ENCODE measurements around the gene SEPTIN8. TPM values are rescaled to one million over a fixed set of nuclear protein-coding genes. Genes with fewer than 3 reads are reported as not detected.

The SEPTIN8 gene
- polyA plus RNA-seq, 1 of the 3 experiments (the other 2 are of a cell fraction): 54.9 TPM

GRCh38 chr5:132750471-132751230, 26.4 kb downstream of the SEPTIN8 start:
- no peaks in the 10 kb centered on the region for H3K36me3 ChIP-seq (replicated peaks in 1 of 2; ENCODE audit: control insufficient read depth in 1 of 2, insufficient read depth in 2 of 2, low read length in 1 of 2)
- no peak overlapping the region for H3K27ac ChIP-seq (ENCODE audit: low read depth in 2 of 2, low read length in 1 of 2)
- no peaks in the 10 kb centered on the region for H3K79me2 ChIP-seq (ENCODE audit: insufficient read depth)
- H3K27me3 ChIP-seq (ENCODE audit: insufficient read depth): no peaks in the 10 kb centered on the region
- no peaks in the 10 kb centered on the region for H3F3A ChIP-seq (replicated peaks; ENCODE audit: insufficient read depth)
- POLR2A ChIA-PET: no interaction called here
- H2AFZ ChIP-seq (ENCODE audit: low read depth): no peak overlapping the region
- H3K9ac ChIP-seq: no peak overlapping the region
- H3K4me2 ChIP-seq: no peak overlapping the region
- no peaks in the 10 kb centered on the region for H3K9me3 ChIP-seq
- no peaks in the 10 kb centered on the region for H3K9me2 ChIP-seq
- H4K20me1 ChIP-seq (ENCODE audit: insufficient read depth): no peaks in the 10 kb centered on the region
- CTCF ChIA-PET: interaction anchor here (0.7 to 10.4 kb wide), 6 partner anchors 69 to 254 kb away, joined by 3 to 98 read pairs (median 4); partner anchors contain the start of gene SHROOM1
- DNase-seq: peak; percentile 10
- H3K4me3 ChIP-seq (ENCODE audit: low read depth in 2 of 2, low read length in 1 of 2): no peak overlapping the region
- TF ChIP-seq CTCF (IDR thresholded peaks at IDR 0.05): no peak
- 77% methylated on average over 9 of the region's 10 CpGs for WGBS (ENCODE audit: low lambda C conversion rate)
- no peaks in the 10 kb centered on the region; a peak in 1 of 4 replicates for H3K4me1 ChIP-seq (ENCODE audit: control insufficient read depth in 1 of 2, insufficient read depth in 2 of 2, low read depth in 1 of 2, low read length in 1 of 2)

DNA sequence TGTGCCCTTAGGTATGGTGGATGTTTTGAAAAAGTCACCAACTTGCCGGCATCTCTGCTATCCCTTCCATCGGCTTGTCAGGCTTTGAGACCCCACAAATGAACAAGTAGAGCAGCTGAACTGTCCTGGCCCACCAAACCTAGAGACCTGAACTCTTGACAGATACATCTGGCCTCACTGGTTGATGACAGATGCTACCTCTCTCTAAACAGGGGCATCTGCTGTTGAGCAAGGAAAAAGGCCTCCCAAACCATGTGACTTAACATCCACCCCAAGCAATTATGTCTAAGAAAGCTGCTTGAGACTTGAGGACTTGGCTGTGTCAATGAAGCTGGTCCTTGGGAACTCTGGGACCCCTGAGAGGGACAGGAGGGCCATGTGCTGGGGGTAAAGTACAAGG, 27.5 kb downstream of the SEPTIN8 start:
- Histone ChIP-seq H3K4me1 (ENCODE audit: control insufficient read depth in 1 of 2, insufficient read depth in 2 of 2, low read depth in 1 of 2, low read length in 1 of 2) (no peaks in the 10 kb centered on the region; a peak in 1 of 4 replicates), H3K36me3 (replicated peaks in 1 of 2; ENCODE audit: control insufficient read depth in 1 of 2, insufficient read depth in 2 of 2, low read length in 1 of 2) (no peaks in the 10 kb centered on the region), H3K9ac (no peak overlapping the region), H3K9me2 (no peaks in the 10 kb centered on the region), H3K9me3 (no peaks in the 10 kb centered on the region), H3K4me2 (no peak overlapping the region), H3K79me2 (ENCODE audit: insufficient read depth) (no peaks in the 10 kb centered on the region), H2AFZ (ENCODE audit: low read depth) (no peak overlapping the region), H3K27me3 (ENCODE audit: insufficient read depth) (no peaks in the 10 kb centered on the region), H3K27ac (ENCODE audit: low read depth in 2 of 2, low read length in 1 of 2) (no peak overlapping the region), H4K20me1 (ENCODE audit: insufficient read depth) (no peaks in the 10 kb centered on the region), H3K4me3 (ENCODE audit: low read depth in 2 of 2, low read length in 1 of 2) (no peak overlapping the region), H3F3A (replicated peaks; ENCODE audit: insufficient read depth) (no peaks in the 10 kb centered on the region)
- DNase-seq: peak; percentile 10
- WGBS (ENCODE audit: low lambda C conversion rate): 88% methylated on average over 2 of the region's 2 CpGs
- ChIA-PET POLR2A (no interaction called here), CTCF (interaction anchor here (10.4 kb wide), 1 partner anchor 70 kb away, joined by 98 read pairs; no protein-coding TSS in a partner anchor)
- TF ChIP-seq FOSL2 (IDR thresholded peaks at IDR 0.05; ENCODE audit: borderline replicate concordance, low read depth) (no peak), POLR2AphosphoS5 (IDR thresholded peaks at IDR 0.05; ENCODE audit: low read depth, low read length) (no peak), GABPA (IDR thresholded peaks at IDR 0.05; ENCODE audit: low read depth) (no peak), TCF12 (IDR thresholded peaks at IDR 0.05) (no peak), NFIC (IDR thresholded peaks at IDR 0.05; ENCODE audit: borderline replicate concordance) (no peak), TEAD4 (IDR thresholded peaks at IDR 0.05; ENCODE audit: borderline replicate concordance, insufficient read depth) (no peak), RFX5 (IDR thresholded peaks at IDR 0.05; ENCODE audit: low read length) (no peak), ELF1 (IDR thresholded peaks at IDR 0.05) (no peak), CHD2 (IDR thresholded peaks at IDR 0.05; ENCODE audit: low read length, partially characterized antibody) (no peak), RXRA (IDR thresholded peaks at IDR 0.05; ENCODE audit: borderline replicate concordance, low read depth) (no peak), FOXM1 (IDR thresholded peaks at IDR 0.05; ENCODE audit: low read depth) (no peak), RCOR1 (IDR thresholded peaks at IDR 0.05; ENCODE audit: low read length) (no peak), MXI1 (IDR thresholded peaks at IDR 0.05; ENCODE audit: low read depth, low read length) (no peak), PBX3 (IDR thresholded peaks at IDR 0.05) (no peak)
- TF ChIP-seq, protein P1, sequence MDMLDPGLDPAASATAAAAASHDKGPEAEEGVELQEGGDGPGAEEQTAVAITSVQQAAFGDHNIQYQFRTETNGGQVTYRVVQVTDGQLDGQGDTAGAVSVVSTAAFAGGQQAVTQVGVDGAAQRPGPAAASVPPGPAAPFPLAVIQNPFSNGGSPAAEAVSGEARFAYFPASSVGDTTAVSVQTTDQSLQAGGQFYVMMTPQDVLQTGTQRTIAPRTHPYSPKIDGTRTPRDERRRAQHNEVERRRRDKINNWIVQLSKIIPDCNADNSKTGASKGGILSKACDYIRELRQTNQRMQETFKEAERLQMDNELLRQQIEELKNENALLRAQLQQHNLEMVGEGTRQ (IDR thresholded peaks at IDR 0.05; ENCODE audit: borderline replicate concordance, low read depth, low read length): no peak
- TF ChIP-seq, protein P2, sequence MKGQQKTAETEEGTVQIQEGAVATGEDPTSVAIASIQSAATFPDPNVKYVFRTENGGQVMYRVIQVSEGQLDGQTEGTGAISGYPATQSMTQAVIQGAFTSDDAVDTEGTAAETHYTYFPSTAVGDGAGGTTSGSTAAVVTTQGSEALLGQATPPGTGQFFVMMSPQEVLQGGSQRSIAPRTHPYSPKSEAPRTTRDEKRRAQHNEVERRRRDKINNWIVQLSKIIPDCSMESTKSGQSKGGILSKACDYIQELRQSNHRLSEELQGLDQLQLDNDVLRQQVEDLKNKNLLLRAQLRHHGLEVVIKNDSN (IDR thresholded peaks at IDR 0.05; ENCODE audit: borderline replicate concordance, low read depth): no peak
